ENCODE data around the gene FAM20C. TPM values are rescaled to one million over a fixed set of nuclear protein-coding genes. Genes with fewer than 3 reads are reported as not detected.

FAM20C gene
- total RNA-seq, 1 experiment from 2014 or later = 8.8 TPM

GRCh38 chr7:231030-231857 lies 38.9 kb downstream of the FAM20C start:
- Mint-ChIP-seq H3K27me3 (ENCODE audit: insufficient read depth, unreplicated experiment) (no peaks in the 10 kb centered on the region), H3K4me3 (ENCODE audit: unreplicated experiment) (no peak overlapping the region), H3K27ac (ENCODE audit: low read depth, unreplicated experiment) (no peak overlapping the region), H3K4me1 (ENCODE audit: insufficient read depth, unreplicated experiment) (peaks cover 15% of the 10 kb centered on the region), H3K36me3 (ENCODE audit: insufficient read depth, unreplicated experiment) (no peaks in the 10 kb centered on the region), H3K9me3 (ENCODE audit: unreplicated experiment) (no peaks in the 10 kb centered on the region)
- TF ChIP-seq CTCF (IDR thresholded peaks at IDR 0.05; ENCODE audit: unreplicated experiment) = peak; percentile 35
- intact Hi-C loops (cut with micrococcal nuclease) = no loop called here
- ChIA-PET CTCF (interaction anchor here (0.6 kb wide), 1 partner anchor 103 kb away, joined by 3 read pairs; no protein-coding TSS in a partner anchor), POLR2A (interaction anchor here (0.6 kb wide), 1 partner anchor 38 kb away, joined by 3 read pairs; no protein-coding TSS in a partner anchor)
- no TSS peak for BruUV-seq (replicated peaks)
- no peak for DNase-seq (ENCODE audit: unreplicated experiment)

GRCh38 chr7:231858-232246 lies 39.5 kb downstream of the FAM20C start:
- H3K27ac Mint-ChIP-seq (ENCODE audit: low read depth, unreplicated experiment) = no peak overlapping the region
- no peak for TF ChIP-seq CTCF (IDR thresholded peaks at IDR 0.05; ENCODE audit: unreplicated experiment)
- CTCF ChIA-PET = interaction anchor here (1.3 kb wide), 1 partner anchor 35 kb away, joined by 4 read pairs; no protein-coding TSS in a partner anchor
- H3K36me3 Mint-ChIP-seq (ENCODE audit: insufficient read depth, unreplicated experiment) = no peaks in the 10 kb centered on the region
- H3K4me1 Mint-ChIP-seq (ENCODE audit: insufficient read depth, unreplicated experiment) = peaks cover 15% of the 10 kb centered on the region
- no peak overlapping the region for H3K4me3 Mint-ChIP-seq (ENCODE audit: unreplicated experiment)
- DNase-seq (ENCODE audit: unreplicated experiment) = no peak
- POLR2A ChIA-PET = interaction anchor here (0.6 kb wide), 1 partner anchor 39 kb away, joined by 3 read pairs; no protein-coding TSS in a partner anchor
- no TSS peak for BruUV-seq (replicated peaks)
- intact Hi-C loops (cut with micrococcal nuclease) = no loop called here
- no peaks in the 10 kb centered on the region for H3K9me3 Mint-ChIP-seq (ENCODE audit: unreplicated experiment)
- H3K27me3 Mint-ChIP-seq (ENCODE audit: insufficient read depth, unreplicated experiment) = no peaks in the 10 kb centered on the region

GRCh38 chr7:232410-233248 lies 40.3 kb downstream of the FAM20C start:
- no peaks in the 10 kb centered on the region for H3K36me3 Mint-ChIP-seq (ENCODE audit: insufficient read depth, unreplicated experiment)
- peak; percentile 58 for DNase-seq (ENCODE audit: unreplicated experiment)
- no peaks in the 10 kb centered on the region for H3K27me3 Mint-ChIP-seq (ENCODE audit: insufficient read depth, unreplicated experiment)
- no peak overlapping the region for H3K4me3 Mint-ChIP-seq (ENCODE audit: unreplicated experiment)
- H3K9me3 Mint-ChIP-seq (ENCODE audit: unreplicated experiment) = no peaks in the 10 kb centered on the region
- no peak overlapping the region for H3K27ac Mint-ChIP-seq (ENCODE audit: low read depth, unreplicated experiment)
- no TSS peak for BruUV-seq (replicated peaks)
- intact Hi-C loops (cut with micrococcal nuclease) = no loop called here
- peaks cover 15% of the 10 kb centered on the region for H3K4me1 Mint-ChIP-seq (ENCODE audit: insufficient read depth, unreplicated experiment)
- CTCF ChIA-PET = interaction anchor here (0.6 to 1.3 kb wide), 2 partner anchors 14 to 34 kb away, joined by 4 read pairs; no protein-coding TSS in a partner anchor
- TF ChIP-seq CTCF (IDR thresholded peaks at IDR 0.05; ENCODE audit: unreplicated experiment) = no peak
- POLR2A ChIA-PET = no interaction called here
